DMS53 treated with DMSO at 0.1 percent for 48 hours (cell line): Measurements from ENCODE around the gene TGM5.

Experiments used
- DNase-seq: peaks from one replicate; lab custom pipeline; 2025; ENCODE audit not compliant: unreplicated experiment; lab: John Stamatoyannopoulos, UW

The TGM5 gene

DNA sequence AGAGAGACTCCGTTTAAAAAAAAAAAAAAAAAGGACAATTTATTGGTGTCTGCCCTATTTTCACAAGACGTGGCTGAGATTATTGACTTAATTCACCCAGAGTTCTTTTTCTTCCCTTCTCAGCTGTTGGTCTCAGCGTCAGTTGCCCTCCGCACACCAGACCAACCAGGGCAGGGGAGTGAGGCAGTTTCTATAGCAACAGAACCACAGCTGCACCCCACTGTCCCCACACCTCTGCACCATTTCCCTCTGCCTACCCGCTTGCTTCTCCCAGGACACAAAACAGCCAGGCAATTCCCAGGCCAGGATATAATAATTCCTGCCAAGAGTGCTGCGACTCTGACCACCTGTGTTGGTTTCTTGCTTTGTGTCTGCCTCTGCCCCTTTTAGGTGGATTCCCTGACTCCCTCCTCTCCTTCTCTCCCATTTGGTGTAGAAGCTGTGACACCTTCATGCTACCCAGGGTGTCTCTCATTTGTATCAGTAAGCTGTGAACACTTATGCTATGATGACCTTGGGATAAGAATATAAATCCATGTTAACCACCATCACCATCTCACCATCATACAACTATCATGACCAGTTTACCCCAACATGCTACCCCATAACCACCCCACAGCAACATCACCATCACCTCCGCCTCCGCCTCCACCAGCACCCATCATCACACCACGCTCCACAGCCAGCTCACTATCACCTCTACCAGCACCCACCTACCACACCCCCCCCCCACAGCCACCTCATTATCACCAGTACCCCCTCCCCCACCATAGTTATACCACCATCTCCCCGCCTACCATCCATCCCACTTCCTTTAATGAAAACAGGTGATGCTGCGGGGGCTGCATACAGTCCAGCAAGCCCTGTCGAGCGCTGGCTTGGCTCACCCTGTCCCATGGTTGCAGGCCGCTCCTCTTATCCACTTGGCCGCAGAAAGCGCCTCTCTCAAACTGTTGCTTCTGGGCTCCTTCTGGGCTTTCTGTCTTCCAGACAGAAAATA is 46.5 kb downstream of the TGM5 start:
- DNase-seq, result no peak

DNA sequence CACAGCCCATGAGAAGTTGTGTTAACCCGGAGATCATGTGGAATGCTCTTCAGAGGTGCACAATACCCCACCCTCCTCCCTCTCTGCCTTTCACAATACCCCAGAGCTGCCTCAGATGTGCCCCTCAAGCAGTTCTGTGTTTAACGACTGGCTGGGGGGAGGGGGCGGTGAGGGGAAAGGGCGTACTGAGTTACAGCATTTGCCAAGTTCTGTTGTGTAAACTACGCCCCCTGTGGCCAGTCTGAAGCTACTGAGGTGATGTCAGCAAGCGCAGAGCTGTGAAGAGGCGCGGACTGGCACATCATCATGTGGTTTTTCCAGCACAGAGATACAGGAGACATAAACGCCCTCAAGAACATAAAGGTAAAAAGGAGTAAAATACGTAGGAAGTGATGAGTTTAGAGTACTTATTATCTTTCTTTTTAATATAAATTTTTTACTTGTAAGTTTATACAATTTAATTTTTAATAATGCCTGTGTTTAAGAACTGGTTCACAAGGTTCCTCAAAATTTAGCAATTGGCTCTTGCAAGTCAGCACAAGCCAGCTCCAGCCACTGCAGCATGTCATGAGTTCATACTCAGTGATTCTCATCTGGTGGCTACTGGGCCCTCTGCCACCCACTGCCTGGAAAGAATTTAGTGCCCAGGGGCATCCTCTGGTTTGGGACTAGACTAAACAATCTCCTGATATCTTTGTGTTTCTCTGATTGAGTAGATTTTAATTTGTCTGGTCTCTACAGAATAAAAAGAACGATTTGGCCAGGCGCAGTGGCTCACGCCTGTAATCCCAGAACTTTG is 47.6 kb downstream of the TGM5 start:
- DNase-seq, result no peak

DNA sequence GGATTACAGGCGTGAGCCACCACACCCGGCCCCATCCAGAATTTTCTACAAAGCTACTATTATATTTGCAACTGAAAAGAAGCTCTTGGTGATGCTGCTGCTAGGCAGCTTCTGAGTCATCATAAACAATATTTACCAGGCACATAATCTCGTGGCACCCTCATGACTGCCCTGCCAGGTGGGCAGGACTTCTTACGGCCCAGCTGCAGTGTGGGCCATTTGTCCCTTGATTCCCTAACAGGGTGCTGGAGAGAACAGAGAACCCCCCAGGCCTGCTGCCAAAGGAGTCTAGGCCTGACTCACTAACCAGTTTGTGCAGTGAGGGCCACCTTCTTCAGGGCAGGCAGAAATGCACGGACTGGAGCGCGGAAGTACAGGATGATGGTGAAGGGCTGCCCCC is 50.8 kb downstream of the TGM5 start:
- DNase-seq, result no peak

DNA sequence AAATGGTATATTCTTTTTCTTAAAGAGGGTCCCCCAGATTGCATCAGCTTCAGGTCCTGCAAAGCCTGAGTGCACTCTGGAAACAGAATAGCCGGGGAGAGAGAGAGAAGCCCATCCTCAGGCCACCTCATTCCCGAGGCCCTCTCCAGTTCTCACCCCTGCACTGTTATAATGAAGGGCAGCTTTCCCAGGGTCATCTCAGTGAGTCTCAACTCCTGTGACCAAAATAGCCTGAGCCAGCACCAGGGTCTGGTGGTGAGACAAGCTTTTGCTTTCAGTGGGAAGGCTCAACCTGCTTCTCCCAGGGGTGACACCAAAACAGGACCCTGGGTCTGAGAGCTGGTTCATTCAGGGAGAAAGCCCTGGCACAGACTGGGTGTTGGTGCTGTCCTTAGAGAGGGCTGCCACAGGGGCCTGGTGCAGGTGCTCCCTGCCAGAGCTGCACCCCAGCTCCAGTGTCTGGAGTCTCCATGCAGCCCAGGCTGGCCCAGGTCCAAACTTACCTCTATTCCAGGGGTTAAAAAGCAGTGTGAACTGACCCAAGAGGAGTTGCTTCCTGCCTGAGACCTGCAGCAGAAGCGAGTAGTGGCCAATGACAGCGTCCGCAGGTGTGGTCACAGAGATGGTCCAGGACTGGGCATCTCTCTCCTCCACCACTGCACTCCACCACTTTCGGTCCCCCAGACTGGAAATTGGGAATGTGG is 52.0 kb downstream of the TGM5 start:
- DNase-seq, result no peak

DNA sequence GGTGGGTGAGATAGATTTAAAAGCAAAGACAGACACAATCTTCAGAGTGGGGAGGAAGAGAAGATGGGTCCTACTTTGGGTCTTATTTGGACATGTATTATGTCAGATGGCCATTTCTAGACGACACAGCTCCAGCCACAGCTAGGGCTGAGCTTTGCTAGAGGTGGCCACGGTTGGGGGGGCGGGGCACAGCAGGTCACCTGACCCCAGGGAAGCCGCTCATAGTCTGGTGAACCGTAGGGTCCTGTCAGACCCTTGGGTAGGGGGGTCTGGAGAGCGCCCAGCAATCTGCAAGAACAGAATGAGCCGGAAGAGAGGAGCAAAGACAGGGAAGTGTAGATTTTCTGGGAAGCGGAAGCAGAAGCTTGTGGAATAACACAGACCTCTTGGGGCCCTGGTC is 52.6 kb downstream of the TGM5 start:
- no peak for DNase-seq

DNA sequence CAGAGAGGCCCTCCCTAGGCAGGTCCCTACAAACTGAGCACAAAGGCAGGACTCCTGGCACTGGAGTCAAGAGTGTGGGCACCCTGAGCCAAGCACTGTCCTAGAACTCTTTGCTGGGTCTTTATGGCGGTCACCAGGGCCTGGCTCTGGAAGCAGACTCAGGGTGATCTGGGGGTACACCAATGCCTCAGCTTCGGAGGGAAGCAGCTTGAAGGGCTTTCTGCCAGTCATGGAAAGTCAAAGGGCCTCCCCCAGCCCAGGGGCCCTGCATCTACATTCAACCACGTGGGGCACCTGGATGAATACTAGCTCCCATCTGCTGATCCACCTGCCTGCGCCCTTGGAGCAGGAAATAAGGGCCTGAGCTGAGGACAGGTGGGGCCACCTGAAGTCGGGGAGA is 53.3 kb downstream of the TGM5 start:
- DNase-seq, result no peak

GRCh38 chr15:43212951-43213350 is 53.8 kb downstream of the TGM5 start:
- DNase-seq, result no peak

DNA sequence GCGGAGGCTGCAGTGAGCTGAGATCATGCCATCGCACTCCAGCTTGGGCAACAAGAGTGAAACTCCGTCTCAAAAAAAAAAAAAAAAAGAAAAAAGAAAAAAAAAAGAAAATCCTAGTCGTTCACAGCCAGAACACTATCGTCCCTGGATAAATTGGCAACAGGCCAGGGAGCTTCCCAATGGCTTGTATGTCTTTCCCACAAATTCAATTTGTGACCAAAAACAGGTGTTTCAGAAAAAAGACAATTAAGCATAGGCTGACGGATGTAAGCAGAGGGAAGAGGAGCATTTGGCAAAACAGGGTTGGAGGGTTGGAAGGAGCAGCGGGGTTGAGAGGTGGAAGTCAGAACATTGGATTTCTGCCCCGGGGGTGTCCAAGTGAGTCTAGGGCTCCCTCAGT is 54.4 kb downstream of the TGM5 start:
- DNase-seq, result no peak

GRCh38 chr15:43211224-43211735 is 55.4 kb downstream of the TGM5 start:
- DNase-seq, result no peak

GRCh38 chr15:43210807-43211206 is 55.9 kb downstream of the TGM5 start:
- DNase-seq, result no peak

GRCh38 chr15:43210172-43210745 is 56.5 kb downstream of the TGM5 start:
- DNase-seq, result no peak

DNA sequence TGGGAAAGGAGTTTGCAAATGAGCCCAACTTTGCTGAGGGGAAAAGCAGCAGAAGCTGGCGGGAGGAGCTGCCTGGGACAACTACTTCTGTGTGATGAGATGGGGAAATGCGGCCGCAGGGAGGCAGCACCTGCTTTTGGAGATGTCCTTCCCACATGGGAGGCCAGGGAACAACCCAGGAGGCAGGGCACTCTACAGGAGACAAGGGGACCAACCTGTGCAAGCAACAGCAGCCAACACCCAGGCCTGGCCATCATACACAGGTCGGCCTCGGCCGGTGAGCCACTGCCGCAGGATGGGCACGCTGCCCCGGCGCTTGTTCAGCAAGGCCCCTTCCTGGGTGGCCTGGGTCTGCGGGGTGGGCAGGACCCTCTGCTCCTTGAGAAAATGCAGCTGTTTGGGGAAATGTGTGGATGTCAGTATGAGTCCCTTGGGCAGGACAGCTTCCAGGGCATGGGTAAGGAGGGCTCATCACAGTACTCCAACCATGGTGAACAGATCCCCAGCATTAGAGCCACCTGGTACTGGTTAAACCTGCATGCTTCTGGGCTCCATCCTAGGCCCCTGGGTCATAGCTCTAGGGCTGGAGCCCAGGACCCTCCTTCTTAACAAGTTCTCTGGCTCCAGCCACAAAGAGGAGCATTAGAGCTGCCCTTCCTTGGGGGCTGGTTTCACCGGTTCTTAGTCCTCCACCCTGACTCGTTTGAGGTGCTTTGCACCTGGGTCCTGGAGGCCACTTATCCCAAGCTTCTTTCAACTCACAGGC is 57.5 kb downstream of the TGM5 start:
- DNase-seq, result peak; percentile 3

GRCh38 chr15:43208052-43209002 is 58.4 kb downstream of the TGM5 start:
- DNase-seq, result no peak

- no peak for DNase-seq
These were observed 59.7 kb downstream of the TGM5 start for GRCh38 chr15:43207024-43207423.

- DNase-seq, result no peak
These were observed 60.7 kb downstream of the TGM5 start for GRCh38 chr15:43206054-43206453.

DNA sequence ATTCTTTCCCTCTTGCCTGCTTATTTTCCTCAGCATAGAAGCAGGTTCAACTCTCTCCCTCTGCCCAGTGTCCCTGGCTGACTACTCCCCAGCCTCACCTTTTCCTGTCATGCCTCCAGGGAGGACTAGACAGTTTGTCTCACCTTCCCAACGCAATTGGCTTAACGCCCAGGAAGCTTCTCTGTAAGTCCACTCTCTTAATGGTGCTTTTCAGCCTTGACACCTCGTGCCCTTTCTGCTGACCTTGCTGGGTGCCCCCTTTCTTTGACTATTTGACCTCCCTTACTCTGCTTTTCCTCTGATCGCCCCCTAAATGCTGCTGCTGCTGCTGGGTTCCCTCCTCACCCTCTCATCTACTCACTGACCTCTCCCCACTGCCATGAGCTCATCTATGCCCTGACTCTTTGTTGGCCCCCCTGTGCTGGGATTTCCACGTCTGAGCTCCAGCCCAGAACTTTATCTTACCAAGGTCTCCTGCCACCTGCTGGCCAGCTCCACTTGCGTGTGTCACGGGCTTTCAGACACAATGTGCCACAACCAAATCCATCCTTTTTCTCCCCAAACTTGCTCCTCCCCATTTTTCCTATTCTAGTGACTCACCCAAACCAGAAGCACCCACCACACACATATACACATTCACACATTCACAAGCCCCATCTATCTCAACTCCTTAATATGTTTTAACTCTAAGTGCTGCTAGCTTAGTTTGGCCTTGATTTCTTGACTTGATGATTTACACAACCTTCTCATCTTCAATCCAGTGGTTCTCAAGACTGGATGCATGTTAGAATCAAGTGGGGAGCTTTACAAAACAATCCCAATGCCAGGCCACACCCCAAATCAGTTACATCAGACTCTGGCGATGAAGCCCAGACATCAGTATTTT is 62.5 kb downstream of the TGM5 start:
- DNase-seq, result peak; percentile 9

DNA sequence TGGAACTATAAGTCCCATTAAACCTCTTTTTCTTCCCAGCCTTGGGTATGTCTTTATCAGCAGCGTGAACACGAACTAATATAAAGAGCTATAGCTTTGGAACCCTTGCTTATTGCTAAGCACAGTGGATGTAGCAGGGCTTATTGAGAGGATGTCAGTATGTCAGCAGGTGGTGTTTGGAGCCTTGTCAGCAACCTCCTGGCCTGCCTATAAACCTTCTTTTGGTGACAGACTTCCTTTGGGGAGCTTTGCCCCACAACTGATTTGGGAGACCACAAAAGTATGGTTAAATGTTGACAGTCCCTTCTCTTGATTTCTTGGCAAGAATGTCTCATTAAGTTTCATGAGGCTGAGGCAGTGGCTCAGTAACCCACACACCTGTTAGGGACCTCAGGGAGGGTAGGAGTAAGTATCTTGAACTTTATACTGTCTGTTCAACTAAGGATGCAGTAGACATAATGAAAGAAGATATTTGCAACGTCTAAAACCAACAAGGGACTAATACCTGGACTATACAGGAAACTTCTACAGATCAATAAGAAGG is 66.7 kb downstream of the TGM5 start:
- no peak for DNase-seq

- no peak for DNase-seq
These were observed 67.7 kb downstream of the TGM5 start for GRCh38 chr15:43198992-43199391.
